Hematopoietic multipotent progenitor cell treated with erythropoietin and hydrocortisone succinate and interleukin-3 and kit ligand, for 6 days (in vitro differentiated cells): Measurements from ENCODE around the gene HINT1.

Experiments
- DNase-seq: peaks from one replicate; pipeline ENCODE4 v3.0.0-alpha.2; 2015

The HINT1 gene

DNA sequence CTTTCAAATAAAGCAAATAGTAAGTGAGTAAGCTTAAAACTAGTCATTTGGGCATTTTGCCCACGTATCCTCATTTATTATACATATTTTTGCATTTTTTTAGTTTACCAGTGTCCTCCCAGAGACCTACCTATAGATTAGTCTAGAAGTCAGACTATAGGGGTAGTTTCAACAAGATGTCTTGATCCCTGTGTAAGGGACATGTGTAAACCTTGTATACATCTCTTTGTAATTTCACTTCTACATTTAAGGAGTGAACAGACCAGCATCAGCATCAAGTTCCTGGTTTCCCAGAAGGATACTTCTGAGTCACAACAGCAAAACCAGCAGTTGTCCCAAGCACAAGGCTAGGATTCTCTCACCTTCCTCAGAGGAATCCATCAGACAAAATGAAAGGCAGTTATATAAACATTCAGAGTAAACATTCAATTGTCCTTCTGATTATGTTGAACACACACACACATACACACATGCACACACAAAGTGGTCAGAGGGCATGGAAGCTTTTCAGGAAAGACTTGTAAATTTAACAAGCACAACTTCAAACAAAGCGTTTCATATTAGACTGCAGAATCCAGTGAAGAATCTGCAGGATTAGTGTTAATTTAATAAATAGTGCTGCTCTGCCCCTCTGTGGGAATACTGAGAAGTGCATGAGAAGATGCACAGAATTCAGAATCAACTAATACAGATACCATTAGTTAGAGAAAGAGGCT lies 55.4 kb downstream of the HINT1 start:
- DNase-seq, result peak; percentile 80
